RCC 7860 (cell line): ENCODE measurements around the gene DDOST.

Experiments used
- DNase-seq: peaks from one replicate; pipeline ENCODE4 v3.0.0-alpha.2; 2015; ENCODE audit warnings: low spot score
- FAIRE-seq: peaks from 2 replicates; lab custom pipeline; 2012; peaks lifted over from hg19 to GRCh38; lab: Jason Lieb, UNC

DDOST gene

DNA sequence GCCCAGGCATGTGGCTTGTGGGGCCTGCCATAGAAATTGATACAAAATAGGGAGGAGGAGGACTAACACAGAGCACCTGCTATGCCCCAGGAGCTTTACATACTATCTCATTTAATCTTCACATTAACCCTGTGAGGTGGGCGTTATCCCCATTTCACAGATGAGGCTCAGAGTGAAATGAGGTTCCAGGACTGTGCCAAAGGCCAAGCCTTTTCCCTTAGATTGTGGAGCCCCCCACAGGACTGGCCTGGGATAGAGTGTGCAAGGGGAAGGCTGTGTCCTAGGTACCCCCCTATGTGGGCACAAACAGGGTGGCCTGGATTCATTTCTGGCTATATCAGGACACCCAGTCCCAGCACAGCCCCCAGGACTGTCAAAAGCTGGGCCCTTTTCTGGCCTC is 2.2 kb upstream of the DDOST start:
- DNase-seq (no peak), FAIRE-seq (no peak)

DNA sequence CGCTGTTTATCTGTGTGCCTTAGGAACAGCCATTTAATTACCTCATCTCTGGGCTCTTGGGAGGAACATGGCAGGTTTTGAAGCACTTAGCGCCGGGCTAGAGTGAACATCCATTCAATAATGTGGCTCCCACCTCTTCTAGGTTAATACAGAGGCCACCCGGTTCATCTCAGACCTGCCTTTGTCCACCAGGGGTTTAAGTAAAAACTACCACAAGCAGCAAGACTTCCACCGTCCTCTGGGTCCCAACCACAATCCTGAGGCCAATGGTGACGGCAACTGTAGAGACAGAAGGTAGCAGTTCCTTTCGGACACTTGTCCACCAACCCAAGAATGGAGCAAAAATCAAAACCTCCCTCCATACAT is 924 bp upstream of the DDOST start:
- FAIRE-seq (no peak), DNase-seq (no peak)

- DNase-seq (no peak), FAIRE-seq (no peak)
These were observed 342 bp downstream of the DDOST start for GRCh38 chr1:20660847-20661206.

GRCh38 chr1:20660363-20660762 is 806 bp downstream of the DDOST start:
- DNase-seq (no peak), FAIRE-seq (no peak)

DNA sequence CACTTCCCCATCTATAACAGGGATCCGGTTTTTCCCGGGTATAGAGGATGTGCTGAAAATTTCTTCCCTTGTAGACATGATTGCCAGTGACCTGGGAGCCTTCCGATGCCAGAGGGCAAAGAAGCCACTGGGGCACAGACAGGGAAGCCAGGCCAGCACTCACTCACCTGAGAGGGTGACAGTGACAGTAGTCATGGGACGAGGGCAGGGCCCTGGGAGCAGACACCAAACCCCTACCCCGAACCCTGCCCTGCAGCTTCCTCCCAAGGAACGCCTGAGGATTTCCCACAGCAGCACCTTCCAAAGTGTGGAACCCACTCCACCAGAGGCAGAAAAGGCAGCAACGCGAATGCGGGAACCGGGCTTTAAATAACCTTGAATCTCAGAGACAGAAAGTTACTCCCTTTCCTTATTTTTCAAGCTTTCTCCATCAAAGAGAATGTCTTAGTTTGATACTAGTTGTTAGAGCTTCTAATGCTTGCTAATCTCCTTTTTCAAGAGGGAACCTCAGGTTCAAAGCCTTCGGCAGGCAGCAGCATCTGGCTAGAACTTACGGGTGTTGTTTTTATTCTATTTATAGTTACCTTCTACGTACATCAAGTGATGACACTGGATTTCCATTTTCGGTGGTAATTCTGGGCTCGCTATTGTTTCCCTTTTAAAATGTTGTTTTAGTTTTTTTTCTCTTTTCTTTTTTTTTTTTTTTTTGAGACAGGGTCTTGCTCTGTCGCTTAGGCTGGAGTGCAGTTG is 2.8 kb downstream of the DDOST start:
- FAIRE-seq, result no peak
- DNase-seq, result no peak

DNA sequence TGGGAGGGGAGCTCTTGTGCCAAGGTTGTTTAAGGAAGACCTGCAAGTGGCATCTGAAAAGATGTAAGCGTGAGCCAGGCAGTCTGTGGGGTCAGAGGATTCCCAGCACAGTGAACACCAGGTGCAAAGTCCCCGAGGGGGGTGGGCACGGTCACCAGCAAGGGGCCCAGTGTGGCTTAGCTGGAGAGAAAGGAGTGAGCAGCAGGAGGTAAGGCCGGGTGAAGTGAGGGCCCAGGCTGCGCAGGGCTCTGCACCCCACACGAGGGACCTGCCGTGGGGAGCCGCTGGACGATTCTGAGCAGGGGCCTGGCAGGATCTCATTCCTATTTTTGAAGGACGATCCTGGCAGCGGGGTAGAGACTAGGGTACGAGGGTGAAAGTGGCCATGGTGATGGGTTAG is 4.1 kb downstream of the DDOST start:
- no peak for DNase-seq

GRCh38 chr1:20654104-20654690 is 7.0 kb downstream of the DDOST start:
- FAIRE-seq, result no peak
- DNase-seq, result no peak

More for the DNA sequence above, 4.1 kb downstream of the DDOST start:
- FAIRE-seq, result no peak

DNA sequence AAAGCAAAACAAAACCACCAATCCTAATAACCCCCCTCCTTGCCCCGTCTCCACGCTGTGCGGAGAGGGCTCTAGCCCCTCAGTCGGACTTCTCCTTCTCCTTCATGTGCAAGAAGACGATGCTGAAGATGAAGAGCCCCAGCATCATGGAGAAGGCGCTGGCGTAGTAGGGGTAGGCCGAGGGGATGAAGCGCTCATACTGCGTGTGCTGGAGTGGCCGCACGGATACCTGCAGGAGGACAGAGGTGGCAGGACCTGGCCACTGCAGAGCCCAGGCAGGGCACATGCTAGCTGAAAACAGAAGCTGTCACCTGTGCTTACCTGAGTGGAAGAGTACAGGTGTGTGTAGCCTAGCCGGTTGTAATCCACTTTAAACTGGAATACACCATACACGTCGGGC is 8.9 kb downstream of the DDOST start:
- no peak for DNase-seq
- no peak for FAIRE-seq

DNA sequence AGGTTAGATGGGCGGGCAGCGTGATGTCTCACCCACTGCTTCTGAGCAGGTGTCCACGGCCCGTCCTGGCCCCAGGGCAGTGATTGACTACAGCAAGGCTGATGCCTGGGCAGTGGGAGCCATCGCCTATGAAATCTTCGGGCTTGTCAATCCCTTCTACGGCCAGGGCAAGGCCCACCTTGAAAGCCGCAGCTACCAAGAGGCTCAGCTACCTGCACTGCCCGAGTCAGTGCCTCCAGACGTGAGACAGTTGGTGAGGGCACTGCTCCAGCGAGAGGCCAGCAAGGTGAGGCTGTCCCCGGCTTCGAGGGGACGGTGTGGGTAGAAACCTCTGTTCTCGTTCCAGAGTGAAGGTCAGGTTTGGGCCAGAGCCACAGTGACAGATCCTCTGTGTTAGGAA is 12.2 kb downstream of the DDOST start:
- no peak for DNase-seq
- no peak for FAIRE-seq

DNA sequence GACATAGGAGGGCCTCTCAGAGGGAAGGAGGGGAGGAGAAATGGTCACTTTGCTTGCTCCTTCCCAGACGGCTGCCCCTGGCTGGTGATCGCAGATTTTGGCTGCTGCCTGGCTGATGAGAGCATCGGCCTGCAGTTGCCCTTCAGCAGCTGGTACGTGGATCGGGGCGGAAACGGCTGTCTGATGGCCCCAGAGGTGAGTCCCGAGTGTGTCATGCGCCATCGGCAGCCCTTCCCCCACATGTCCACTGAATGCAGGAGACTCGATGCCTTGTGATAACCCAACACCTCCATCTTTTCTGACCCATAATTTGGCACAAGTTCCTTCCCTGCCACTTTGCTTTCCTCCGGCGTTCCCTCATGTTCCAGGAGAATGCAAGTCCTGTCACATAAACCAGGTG is 12.7 kb downstream of the DDOST start:
- FAIRE-seq (no peak), DNase-seq (no peak)

DNA sequence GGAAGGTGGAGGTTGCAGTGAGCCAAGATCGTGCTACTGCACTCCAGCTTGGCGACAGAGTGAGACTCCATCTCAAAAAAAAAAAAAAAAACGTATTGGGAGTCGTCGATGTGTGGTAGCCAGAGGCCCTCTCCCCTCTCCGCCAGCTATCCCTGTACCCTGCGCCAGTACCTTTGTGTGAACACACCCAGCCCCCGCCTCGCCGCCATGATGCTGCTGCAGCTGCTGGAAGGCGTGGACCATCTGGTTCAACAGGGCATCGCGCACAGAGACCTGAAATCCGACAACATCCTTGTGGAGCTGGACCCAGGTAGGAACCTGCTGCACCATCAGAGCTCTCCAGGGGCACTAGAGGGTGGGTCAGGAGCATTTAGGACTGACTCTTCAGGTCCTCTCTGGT is 15.8 kb downstream of the DDOST start:
- FAIRE-seq (no peak), DNase-seq (no peak)

GRCh38 chr1:20644416-20644815 is 16.8 kb downstream of the DDOST start:
- FAIRE-seq (no peak), DNase-seq (no peak)

- FAIRE-seq, result no peak
- DNase-seq, result no peak
These were observed 18.1 kb downstream of the DDOST start for GRCh38 chr1:20643080-20643479.

DNA sequence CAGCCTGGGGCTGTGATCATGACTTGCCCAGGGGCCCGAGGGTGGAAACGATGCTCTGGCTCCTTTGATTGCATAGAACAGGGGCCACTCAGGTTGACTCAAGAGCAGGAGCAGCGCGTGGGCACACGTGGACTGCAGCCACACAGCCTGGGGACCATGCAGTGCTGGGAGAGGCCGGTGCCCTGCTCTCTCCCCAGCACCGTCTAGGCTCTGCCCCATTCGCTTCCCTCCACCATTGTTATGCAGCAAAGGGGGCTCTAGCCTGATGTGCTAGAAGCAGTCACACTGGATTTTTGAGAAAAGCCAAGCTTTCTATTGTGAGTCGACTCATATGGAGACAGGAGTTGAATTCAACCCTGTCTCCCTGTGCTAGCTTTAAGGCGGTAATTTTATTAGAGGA is 19.2 kb downstream of the DDOST start:
- FAIRE-seq, result no peak
- DNase-seq, result no peak

GRCh38 chr1:20640183-20640597 is 21.0 kb downstream of the DDOST start:
- DNase-seq (peak; percentile 26), FAIRE-seq (no peak)

- DNase-seq (no peak), FAIRE-seq (no peak)
These were observed 24.3 kb downstream of the DDOST start for GRCh38 chr1:20636785-20637347.

GRCh38 chr1:20634594-20635084 is 26.5 kb downstream of the DDOST start:
- FAIRE-seq (no peak), DNase-seq (peak; percentile 12)

- no peak for DNase-seq
- no peak for FAIRE-seq
These were observed 27.0 kb downstream of the DDOST start for GRCh38 chr1:20634065-20634593.

- FAIRE-seq, result no peak
- DNase-seq, result peak; percentile 64
These were observed 27.7 kb downstream of the DDOST start, which contains the start of gene PINK1 for GRCh38 chr1:20633190-20634064. Gene PINK1, plus strand, starts transcription at chr1:20633458. Its CDS starts 91 bp downstream, at chr1:20633549.

DNA sequence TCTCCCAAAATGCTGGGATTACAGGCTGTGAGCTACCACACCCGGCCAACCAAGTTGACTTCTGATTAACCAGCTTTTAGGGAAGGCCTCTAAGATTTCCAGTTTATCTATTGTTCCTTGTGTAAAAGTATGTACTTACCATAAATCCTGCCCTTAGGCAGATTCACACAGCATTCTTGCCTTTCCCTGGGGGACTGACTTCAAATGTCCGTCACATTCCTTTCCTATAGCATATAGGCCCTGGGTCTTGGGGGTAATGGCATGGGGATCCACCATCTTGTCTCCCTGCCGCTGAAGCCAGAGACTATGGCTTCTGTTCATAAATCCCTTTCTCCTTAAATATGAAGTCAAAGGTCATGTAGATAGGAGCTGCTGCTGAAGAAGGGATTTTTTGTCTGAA is 28.8 kb downstream of the DDOST start:
- FAIRE-seq, result no peak
- DNase-seq, result no peak

GRCh38 chr1:20630729-20631128 is 30.4 kb downstream of the DDOST start:
- FAIRE-seq (no peak), DNase-seq (no peak)
